ENCODE measurements around the gene SNU13. TPM values are rescaled to one million over a fixed set of nuclear protein-coding genes. Genes with fewer than 3 reads are reported as not detected.

The SNU13 gene
- total RNA-seq, 2 donors from 2014 or later: 150 to 161 TPM

GRCh38 chr22:41722496-41722895 is 33.8 kb upstream of the SNU13 start:
- no peak for TF ChIP-seq POLR2A (IDR thresholded peaks at IDR 0.05)
- TF ChIP-seq, protein P1, sequence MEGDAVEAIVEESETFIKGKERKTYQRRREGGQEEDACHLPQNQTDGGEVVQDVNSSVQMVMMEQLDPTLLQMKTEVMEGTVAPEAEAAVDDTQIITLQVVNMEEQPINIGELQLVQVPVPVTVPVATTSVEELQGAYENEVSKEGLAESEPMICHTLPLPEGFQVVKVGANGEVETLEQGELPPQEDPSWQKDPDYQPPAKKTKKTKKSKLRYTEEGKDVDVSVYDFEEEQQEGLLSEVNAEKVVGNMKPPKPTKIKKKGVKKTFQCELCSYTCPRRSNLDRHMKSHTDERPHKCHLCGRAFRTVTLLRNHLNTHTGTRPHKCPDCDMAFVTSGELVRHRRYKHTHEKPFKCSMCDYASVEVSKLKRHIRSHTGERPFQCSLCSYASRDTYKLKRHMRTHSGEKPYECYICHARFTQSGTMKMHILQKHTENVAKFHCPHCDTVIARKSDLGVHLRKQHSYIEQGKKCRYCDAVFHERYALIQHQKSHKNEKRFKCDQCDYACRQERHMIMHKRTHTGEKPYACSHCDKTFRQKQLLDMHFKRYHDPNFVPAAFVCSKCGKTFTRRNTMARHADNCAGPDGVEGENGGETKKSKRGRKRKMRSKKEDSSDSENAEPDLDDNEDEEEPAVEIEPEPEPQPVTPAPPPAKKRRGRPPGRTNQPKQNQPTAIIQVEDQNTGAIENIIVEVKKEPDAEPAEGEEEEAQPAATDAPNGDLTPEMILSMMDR (IDR thresholded peaks at IDR 0.05): no peak
- no peak for TF ChIP-seq POLR2AphosphoS5 (IDR thresholded peaks at IDR 0.05)
- H3K27me3 ChIP-seq (replicated peaks; ENCODE audit: insufficient read depth): no peaks in the 10 kb centered on the region
- no peaks in the 10 kb centered on the region for H3K36me3 ChIP-seq
- no peaks in the 10 kb centered on the region for H3K4me1 ChIP-seq (replicated peaks)
- H3K27ac ChIP-seq: no peak overlapping the region
- 39% methylated on average over 1 of the region's 1 CpG for WGBS
- H3K4me3 ChIP-seq: no peak overlapping the region
- no peaks in the 10 kb centered on the region for H3K9me3 ChIP-seq
- no peak for DNase-seq (ENCODE audit: low spot score)
- intact Hi-C loops (cut with DNase I): no loop called here

GRCh38 chr22:41713004-41713403 is 24.3 kb upstream of the SNU13 start:
- TF ChIP-seq, protein P1 (IDR thresholded peaks at IDR 0.05): no peak
- TF ChIP-seq POLR2AphosphoS5 (IDR thresholded peaks at IDR 0.05) (no peak), POLR2A (IDR thresholded peaks at IDR 0.05) (no peak)
- no peak overlapping the region for H3K4me3 ChIP-seq
- H3K27ac ChIP-seq: no peak overlapping the region
- no peaks in the 10 kb centered on the region for H3K9me3 ChIP-seq
- WGBS: 96% methylated on average over 9 of the region's 9 CpGs
- intact Hi-C loops (cut with DNase I): no loop called here
- H3K4me1 ChIP-seq (replicated peaks): no peaks in the 10 kb centered on the region
- no peaks in the 10 kb centered on the region for H3K27me3 ChIP-seq (replicated peaks; ENCODE audit: insufficient read depth)
- DNase-seq (ENCODE audit: low spot score): no peak
- H3K36me3 ChIP-seq: no peaks in the 10 kb centered on the region

DNA sequence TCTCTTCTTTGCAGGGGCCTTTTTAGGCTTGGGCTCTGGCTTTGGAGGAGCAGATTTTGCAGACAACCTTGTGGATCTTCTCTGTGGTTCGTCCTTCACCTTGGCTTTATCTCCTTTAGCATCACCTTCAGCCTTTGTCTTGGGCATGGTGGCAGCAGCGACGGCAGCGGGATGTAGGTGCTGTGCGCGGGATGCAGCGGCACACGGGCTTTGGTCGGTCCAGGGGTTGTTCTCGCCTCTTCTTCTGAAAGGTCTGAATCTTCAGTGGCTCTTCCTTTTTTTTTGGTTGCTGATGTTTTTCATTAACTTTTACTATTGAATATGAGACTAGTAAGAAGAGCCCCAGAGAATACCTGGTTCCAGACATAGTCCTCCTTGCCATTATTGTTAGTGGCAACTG is 20.7 kb upstream of the SNU13 start:
- Histone ChIP-seq H3K9me3 (no peaks in the 10 kb centered on the region), H3K36me3 (no peaks in the 10 kb centered on the region), H3K4me3 (no peak overlapping the region), H3K4me1 (replicated peaks) (no peaks in the 10 kb centered on the region), H3K27me3 (replicated peaks; ENCODE audit: insufficient read depth) (no peaks in the 10 kb centered on the region), H3K27ac (no peak overlapping the region)
- TF ChIP-seq POLR2AphosphoS5 (IDR thresholded peaks at IDR 0.05): no peak
- TF ChIP-seq, protein P1 (IDR thresholded peaks at IDR 0.05): no peak
- TF ChIP-seq POLR2A (IDR thresholded peaks at IDR 0.05): no peak
- DNase-seq (ENCODE audit: low spot score): no peak
- WGBS: 91% methylated on average over 10 of the region's 10 CpGs
- intact Hi-C loops (cut with DNase I): no loop called here

- TF ChIP-seq POLR2A (IDR thresholded peaks at IDR 0.05): no peak
- TF ChIP-seq POLR2AphosphoS5 (IDR thresholded peaks at IDR 0.05): no peak
- TF ChIP-seq, protein P1 (IDR thresholded peaks at IDR 0.05): no peak
- Histone ChIP-seq H3K4me1 (replicated peaks) (no peaks in the 10 kb centered on the region), H3K27me3 (replicated peaks; ENCODE audit: insufficient read depth) (no peaks in the 10 kb centered on the region), H3K27ac (no peak overlapping the region), H3K4me3 (no peak overlapping the region), H3K9me3 (no peaks in the 10 kb centered on the region), H3K36me3 (no peaks in the 10 kb centered on the region)
- WGBS: 95% methylated on average over 9 of the region's 9 CpGs
- DNase-seq (ENCODE audit: low spot score): no peak
- intact Hi-C loops (cut with DNase I): no loop called here
Measured at GRCh38 chr22:41702763-41703162, 14.1 kb upstream of the SNU13 start.

DNA sequence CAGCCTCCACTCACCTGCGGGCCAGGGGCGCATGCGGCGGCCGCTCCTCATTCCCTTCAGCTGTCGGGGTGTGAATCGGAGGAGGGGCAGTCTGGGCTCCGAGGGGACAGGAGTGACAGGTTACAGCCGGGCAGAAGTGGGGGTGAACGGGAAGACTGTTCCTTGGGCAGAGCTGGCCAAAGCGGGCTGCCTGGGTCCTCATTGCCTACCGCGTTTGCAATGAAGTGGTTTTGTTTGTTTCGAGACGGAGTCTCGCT is 11.4 kb upstream of the SNU13 start:
- no peak overlapping the region for H3K27ac ChIP-seq
- intact Hi-C loops (cut with DNase I): no loop called here
- H3K4me3 ChIP-seq: no peak overlapping the region
- H3K9me3 ChIP-seq: no peaks in the 10 kb centered on the region
- H3K27me3 ChIP-seq (replicated peaks; ENCODE audit: insufficient read depth): no peaks in the 10 kb centered on the region
- no peaks in the 10 kb centered on the region for H3K36me3 ChIP-seq
- WGBS: 95% methylated on average over 16 of the region's 16 CpGs
- DNase-seq (ENCODE audit: low spot score): no peak
- H3K4me1 ChIP-seq (replicated peaks): no peaks in the 10 kb centered on the region
- TF ChIP-seq POLR2A (IDR thresholded peaks at IDR 0.05): no peak
- TF ChIP-seq, protein P1 (IDR thresholded peaks at IDR 0.05): no peak
- TF ChIP-seq POLR2AphosphoS5 (IDR thresholded peaks at IDR 0.05): no peak

Data from prostate gland (tissue), 2 donors.